Mesenteric fat pad (tissue), 1 donor: ENCODE measurements around the gene TMEM134. TPM values are rescaled to one million over a fixed set of nuclear protein-coding genes. Genes with fewer than 3 reads are reported as not detected.
"Not testable (repeated sequence)": the region's sequence is repeated elsewhere in the genome, so short reads cannot be mapped to it uniquely, and the experiment has no call there.

ENCODE experiments used
- DNase-seq: peaks from one replicate; pipeline ENCODE4 v3.0.0-alpha.2; 2020; ENCODE audit warnings: low spot score
- total RNA-seq: library from RNA; stranded (reverse); fragmentation: NEBNext Ultra II Directional; extraction: Animal tissue kit (Norgen Biotek cat#: 25700); gene quantifications from one replicate; pipeline ENCODE4 v1.2.1, GENCODE V29; 2021
- donor health status: DM: yes; HTN: yes; CAD: no.

The TMEM134 gene
- total RNA-seq, 1 donor from 2014 or later: 43.2 TPM

GRCh38 chr11:67486481-67487195 lies 17.6 kb upstream of the TMEM134 start:
- no peak for DNase-seq

GRCh38 chr11:67485873-67486361 lies 16.9 kb upstream of the TMEM134 start:
- DNase-seq: not testable (repeated sequence)

- no peak for DNase-seq
Observed at GRCh38 chr11:67484847-67485311, 15.8 kb upstream of the TMEM134 start.

GRCh38 chr11:67483831-67484665 lies 15.0 kb upstream of the TMEM134 start:
- no peak for DNase-seq

- DNase-seq: peak; percentile 98
Observed at GRCh38 chr11:67482827-67483798, 14.1 kb upstream of the TMEM134 start, which contains the start of gene AIP. TSS of gene AIP (plus strand) at chr11:67483026. CDS start at chr11:67483159, 133 bp downstream.

- DNase-seq: no peak
Observed at GRCh38 chr11:67482275-67482826, 13.3 kb upstream of the TMEM134 start.

- not testable (repeated sequence) for DNase-seq
Observed at GRCh38 chr11:67477344-67478050, 8.4 kb upstream of the TMEM134 start.

- not testable (repeated sequence) for DNase-seq
Observed at GRCh38 chr11:67476692-67477091, 7.6 kb upstream of the TMEM134 start.

- no peak for DNase-seq
Observed at GRCh38 chr11:67472882-67473281, 3.8 kb upstream of the TMEM134 start.

GRCh38 chr11:67470337-67471002 lies 1.4 kb upstream of the TMEM134 start:
- no peak for DNase-seq

- DNase-seq: no peak
Observed at GRCh38 chr11:67469508-67469811, 409 bp upstream of the TMEM134 start.

GRCh38 chr11:67468456-67468758 lies 644 bp downstream of the TMEM134 start:
- DNase-seq: no peak

- no peak for DNase-seq
Observed at GRCh38 chr11:67468056-67468455, 995 bp downstream of the TMEM134 start.

- no peak for DNase-seq
Observed at GRCh38 chr11:67466962-67467771, 1.9 kb downstream of the TMEM134 start.

- DNase-seq: no peak
Observed at GRCh38 chr11:67466367-67466766, 2.7 kb downstream of the TMEM134 start.

GRCh38 chr11:67465530-67465929 lies 3.5 kb downstream of the TMEM134 start:
- not testable (repeated sequence) for DNase-seq

- no peak for DNase-seq
Observed at GRCh38 chr11:67465189-67465510, 3.9 kb downstream of the TMEM134 start.

- peak; percentile 95 for DNase-seq
Observed at GRCh38 chr11:67464411-67465188, 4.5 kb downstream of the TMEM134 start.
